NCI-H774 (cell line): ENCODE results near the gene WFDC1.

Experiments used
- DNase-seq: peaks from one replicate; lab custom pipeline; 2025; lab: John Stamatoyannopoulos, UW

The WFDC1 gene

DNA sequence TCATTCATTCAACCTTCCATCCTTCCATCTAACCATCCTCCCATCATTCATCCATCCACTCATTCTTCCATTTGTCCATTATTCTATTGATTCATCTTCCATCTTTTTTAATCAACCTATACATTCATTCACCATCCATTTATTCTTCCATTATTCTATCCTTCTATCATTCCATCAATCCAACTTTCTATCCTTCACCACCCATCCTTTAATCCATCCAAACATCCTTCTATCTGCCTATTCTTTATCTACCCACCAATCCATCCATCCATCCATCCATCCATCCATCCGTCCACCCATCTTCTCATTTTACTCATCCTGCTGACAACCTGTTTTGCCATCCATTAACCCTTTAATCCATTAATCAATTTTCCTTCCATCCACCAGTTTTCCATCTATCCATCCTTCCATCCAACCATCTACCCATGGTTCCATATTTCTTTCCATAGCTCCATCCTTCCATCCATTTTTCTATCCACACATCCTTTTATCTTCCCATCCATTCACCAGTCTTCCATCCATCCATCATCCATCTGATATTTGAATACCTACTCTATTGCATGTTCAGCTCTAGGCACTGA is 21.8 kb upstream of the WFDC1 start:
- DNase-seq = no peak

DNA sequence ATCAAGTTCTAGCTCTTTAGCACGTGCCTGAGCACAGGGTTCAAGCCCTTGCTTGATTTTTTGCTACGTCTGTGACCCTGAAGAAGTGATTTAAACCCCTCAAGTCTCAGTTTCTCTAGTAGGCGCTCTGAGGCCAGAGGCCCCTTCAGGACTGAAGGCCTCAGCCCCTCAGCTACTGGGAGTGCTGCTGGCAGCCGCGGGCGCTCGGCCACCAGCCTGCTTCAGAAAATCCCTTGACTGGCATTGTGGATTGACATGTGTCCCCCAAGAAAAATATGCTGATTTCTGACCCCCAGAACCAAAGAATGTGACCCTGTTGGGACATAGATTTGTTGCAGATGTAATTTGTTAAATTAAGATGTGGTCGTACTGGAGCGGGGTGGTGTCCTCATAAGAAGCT is 20.2 kb upstream of the WFDC1 start:
- no peak for DNase-seq

DNA sequence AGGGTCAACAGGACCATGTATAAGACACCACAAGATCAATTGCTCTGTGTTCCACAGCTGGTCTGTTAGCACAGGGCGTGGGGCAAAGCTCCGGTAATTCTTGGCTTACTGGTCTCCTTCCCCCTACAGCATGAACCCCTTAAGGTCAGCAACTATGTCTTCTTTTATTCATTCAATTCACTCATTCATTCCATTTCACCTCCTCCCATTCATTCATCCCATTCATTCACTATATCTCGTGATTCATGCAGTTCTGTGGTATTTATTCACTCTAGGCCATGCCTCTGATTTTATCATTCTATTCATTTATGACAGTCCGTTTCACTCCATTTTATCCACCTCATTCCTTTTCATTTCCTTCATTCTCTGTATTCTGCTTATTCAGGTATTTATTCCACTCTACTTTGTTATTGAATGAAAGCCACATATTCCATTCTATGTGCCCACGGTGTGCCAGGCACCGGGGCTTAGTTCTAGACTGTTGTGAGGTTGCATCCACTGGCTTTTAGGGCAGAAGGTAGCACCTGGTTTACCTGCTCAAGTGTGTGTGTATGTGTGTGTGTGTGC is 19.0 kb upstream of the WFDC1 start:
- DNase-seq = no peak

DNA sequence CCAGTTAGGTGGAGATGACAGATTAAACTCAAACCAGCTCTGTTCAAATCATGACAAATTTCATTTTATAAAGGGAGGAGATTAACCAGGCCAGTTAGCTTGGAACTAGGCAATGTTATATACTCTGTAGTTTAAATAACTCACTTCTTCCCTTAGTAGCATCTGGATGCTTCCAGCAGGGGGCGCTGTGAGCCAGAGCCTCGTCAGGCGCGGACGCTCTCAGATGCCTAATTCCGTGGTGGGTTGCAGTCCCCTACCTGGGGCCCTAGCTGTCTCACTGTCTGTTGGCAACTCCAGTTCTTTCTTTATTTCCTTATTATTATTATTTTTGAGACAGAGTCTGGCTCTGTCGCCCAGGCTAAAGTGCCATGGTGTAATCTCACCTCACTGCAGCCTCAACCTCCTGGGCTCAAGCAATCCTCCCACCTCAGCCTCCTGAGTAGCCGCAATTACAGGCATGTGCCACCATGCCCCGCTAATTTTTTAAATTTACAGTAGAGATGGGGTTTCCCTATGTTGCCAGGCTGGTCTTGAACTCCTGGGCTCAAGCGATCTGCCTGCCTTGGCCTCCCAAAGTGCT is 17.3 kb upstream of the WFDC1 start:
- no peak for DNase-seq

DNA sequence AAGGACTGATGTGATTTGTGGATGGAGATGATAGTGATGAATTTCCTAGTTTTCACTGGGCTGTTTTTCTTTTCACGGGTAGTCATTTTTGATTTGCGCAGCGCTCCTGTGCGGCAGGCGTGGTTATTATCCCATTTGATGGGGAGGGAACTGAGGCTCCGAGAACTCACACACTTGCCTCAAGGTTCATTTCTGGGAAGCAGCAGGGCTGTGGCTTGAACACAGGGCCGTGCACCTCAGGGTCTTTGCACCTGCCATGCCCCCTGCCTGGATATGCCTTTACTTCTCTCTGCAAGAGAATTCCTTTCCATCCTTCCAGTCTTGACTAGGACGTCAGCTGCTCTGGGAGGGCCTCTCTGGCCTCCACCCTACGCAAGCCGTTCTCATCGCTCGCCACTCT is 16.3 kb upstream of the WFDC1 start:
- no peak for DNase-seq

DNA sequence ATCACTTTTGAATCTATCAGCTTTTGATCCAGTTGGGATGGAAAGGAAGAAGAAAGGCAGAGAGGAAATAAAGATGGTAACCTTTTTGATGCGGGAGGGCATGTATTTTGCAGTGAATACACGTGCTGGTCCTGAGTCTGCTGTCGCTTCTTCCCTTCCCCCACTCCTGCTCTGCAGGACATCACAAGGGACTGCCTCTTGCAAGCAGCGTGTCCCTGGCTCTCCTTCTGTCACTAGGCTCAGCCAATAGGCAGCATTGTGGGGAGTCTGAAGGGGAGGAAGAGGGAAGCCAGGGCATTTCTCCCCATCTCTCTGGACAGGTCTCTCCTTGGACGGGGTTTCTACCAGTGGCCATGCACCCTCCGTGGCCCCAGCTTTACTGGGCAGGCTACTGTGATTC is 15.7 kb upstream of the WFDC1 start:
- no peak for DNase-seq

DNA sequence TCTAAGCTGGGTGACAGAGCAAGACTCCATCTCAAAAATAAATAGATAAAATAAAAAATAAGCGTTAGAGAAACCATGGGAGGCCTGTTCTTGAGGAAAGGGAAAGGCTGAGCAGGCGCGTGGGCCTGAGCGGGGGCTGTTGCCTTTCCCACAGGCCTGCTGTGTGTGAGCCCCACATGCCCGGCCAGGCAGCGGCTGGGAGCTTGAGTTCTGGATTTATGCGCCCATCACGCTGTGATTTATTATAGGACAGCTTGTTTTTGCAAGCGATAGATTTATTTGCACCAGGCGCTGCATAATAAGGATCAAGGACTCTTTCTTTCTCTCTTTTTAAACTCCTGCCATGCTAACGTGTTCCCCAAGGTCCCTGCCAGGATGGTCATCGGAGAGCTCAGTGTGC is 14.8 kb upstream of the WFDC1 start:
- DNase-seq = no peak

DNA sequence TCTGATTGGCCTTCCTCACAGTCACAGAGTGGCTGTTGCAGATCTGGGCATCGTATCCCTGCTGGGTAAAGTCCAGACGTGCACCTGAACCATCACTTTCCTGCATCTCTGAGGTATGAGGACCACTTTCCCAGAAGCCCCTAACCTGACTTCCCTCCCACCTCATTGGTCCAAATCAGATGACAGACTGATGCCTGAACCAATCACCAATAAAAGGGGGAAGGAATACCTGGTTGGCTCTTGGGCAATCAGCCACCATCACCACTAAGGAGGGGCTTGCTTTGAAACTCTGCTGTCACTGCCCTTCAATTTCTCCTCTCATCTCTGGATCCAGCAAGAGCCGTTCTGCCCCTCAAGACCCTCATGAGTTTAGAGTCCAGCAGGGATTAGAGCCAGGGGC is 13.6 kb upstream of the WFDC1 start:
- DNase-seq = no peak

DNA sequence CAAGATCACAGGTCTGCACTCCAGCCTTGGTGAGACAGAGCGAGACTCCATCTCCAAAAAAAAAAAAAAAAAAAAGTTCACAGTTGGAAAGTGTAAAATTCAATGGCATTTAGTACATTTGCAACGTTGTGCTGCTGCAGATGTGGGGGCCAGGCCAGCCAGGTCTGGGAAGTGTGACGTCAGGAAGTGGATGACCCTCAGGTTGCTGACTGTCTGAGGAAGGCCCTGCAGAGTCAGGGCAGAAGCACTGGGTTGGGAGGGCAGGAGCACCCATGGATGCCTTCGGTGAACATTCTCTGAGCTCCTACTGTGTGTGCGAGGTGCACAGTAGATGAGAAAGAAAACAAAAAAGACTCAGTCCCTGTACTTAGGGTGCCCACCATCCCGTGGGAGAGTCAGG is 12.1 kb upstream of the WFDC1 start:
- no peak for DNase-seq

DNA sequence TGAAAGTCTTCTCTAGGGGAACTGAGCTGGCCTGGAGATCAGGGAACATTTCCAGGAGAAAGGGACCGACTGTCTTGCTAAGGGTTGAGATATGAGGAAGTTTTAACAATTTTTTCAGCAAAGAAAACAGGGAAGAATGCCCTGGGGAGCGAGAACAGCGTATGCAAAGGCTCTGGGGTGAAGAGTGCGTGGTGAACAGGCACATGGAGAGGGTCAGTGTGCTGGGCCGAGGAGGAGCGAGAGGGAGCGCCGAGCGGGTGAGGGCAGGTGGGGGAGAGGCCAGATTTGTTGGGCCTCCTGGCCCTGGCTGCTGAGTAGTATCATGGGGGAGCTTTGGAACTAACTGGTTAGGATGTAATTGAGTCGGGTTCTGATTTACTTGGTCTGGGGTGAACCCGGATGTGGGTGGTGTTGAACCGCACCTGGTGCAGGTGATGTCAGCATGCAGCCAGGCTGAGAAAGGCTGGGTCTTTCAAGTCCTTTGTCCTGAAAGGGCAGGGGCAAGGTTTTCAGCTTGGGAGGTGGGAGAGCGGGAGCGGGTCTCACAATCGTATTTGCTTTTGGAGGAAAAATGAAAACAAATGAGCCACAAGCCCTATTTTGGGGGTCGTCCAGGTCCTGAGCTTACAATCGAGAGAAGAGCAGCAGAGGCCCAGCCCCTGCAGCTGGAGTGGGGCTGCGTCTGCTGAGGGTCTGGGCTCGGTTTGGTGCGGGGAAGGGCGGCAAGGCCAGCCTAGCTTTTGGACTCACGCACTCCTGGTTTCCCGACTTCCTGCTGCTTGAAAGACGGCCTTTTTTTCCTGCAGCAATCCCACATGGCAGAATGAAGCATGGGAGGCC is 11.1 kb upstream of the WFDC1 start:
- no peak for DNase-seq

DNA sequence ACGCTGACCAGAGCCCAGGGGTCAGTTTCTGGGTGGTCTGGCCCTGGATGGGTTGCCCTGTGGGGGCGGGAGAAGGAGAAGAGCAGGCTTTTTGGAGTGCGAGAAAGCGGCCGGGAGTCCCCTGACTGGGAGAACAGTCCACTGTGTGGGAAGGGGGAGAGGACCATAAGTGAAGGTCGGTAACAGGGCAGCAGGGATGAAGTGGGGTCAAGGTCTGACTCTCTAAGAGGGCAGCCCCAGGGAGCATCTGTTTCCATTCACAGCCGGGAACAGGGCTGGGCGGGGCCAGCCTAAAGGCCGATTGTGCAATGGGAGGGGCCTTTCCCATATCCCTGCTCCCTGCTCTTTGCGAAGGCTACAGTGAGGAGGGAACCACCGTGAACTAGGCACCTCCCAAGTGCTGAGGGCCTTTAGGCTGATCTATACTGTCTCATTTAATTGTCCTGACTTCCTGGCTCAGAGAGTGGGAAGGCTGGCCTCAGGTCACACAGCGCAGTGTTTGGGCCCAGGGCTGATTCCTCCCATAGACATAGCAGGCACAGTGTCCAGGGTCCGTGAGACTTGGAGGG is 10.4 kb upstream of the WFDC1 start:
- no peak for DNase-seq

DNA sequence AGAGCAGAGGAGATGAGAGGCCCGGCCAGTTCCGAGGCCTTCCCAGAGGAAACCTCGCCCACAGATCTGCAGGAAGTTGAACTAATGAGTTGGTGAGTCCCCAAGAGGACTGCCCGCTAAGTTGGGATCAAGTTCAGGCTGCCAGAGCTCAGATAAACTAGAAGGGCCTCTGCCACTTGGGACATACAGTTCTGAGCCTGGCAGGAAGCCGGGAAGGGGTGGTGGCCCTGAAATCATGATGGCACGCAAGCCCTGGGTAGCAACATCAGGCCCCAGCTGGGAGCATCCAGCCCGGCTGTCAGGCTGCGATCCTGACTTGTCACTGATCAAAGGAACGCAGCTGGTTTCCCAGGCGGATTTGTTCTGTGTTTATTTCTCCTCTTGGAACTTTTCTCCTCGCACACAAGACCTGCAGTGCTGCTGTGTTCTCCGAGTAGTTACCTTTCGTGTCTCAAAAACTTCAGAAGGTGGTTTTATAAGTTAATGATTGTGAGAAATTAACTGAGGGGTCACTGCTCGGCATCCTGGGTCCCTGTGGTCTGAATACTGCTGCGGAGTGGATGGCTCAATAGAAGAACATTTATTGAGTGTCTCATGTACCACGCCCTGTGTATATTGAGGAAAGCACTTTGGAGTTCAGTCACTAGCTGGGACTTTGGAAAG is 8.0 kb upstream of the WFDC1 start:
- DNase-seq = no peak

DNA sequence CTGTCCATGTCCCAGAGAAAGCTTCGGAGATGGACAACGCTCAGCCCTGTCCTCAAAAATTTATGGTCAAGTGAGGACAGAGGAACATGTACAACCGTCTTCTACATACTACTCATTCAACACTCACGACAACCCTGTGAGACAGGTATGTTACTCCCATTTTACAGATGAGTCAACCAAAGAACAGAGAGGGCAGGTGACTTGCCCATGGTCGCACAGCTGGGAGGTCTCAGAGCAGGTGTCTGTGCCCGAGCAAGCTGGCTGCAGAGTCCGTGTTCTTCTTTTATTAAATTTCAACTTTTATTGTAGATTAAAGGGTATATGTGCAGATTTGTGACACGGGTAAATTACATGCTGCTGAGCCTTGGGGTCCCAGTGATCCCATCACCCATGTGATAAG is 5.8 kb upstream of the WFDC1 start:
- DNase-seq = no peak

DNA sequence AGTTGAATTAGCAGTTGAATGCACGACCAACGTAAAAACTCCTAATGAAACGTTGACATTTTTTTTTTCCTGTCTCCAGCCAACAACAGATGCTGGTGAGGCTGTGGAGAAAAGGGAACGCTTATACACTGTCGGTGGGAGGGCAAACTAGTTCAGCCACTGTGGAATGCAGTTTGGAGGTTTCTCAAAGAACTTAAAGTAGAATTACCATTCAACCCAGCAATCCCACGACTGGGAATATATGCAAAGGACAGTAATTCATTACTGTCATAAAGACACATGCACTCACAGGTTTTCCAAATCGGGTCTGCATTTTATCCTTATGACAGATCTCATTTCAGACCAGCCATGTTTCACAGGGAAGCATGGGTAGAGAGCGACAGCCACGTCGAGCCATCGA is 3.5 kb upstream of the WFDC1 start:
- DNase-seq = no peak

DNA sequence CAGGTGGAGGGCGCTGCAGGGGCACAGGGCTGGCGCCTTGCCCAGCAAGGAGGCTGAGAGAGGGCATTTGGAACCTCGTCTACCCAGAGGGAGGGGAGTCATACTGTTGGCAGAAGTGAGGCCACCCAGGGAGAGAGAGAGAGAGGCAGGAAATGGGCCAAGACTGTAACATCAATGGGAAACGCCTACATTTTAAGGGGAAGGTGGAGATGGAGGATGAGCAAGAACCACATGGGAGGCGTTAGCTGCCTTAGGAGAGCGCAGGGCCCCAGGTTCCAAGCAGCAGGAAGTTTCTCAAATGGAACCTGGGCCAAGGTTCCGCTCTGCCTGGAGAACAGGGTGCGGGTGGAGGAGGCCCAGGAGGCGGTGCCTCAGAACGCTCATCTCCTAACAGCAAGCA is 2.7 kb upstream of the WFDC1 start:
- no peak for DNase-seq

DNA sequence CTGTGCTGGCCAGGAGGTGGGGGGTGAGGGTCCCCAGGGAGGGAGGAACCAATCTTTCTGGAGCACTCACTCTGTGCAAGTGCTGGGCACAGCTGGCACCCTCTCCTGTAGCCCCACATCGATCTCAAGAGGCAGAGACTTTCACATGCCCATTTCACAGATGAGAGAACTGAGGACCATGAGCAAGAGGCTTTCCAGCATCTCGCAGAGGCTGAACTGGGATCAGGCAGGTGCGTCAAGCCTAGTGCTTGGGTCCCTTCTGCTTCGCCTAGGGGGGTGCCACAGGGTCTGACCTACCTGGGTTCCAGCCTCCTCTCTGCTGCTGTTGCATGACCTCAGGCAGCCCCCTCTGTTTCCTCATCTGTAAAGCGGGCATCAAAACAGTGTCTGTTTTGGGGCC is 1.3 kb upstream of the WFDC1 start:
- no peak for DNase-seq

DNA sequence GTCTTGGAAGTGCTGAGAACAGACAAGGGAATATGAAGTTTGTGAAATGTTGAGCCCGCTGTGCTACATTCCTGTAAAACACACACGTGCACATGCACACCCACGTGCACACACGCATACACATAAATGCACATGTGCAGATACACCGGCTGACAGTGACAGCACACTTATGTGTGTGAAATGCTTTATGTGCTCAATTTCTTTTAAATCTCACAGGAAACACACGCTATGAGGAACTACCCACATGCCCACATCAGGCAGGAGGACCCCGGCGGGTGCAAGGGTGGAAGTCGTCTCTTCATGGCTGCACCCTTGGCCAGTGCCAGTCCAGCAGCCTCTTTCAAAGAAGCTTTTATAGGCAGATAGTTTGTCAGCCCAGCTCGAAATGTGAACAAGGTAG is 561 bp upstream of the WFDC1 start:
- DNase-seq = no peak

DNA sequence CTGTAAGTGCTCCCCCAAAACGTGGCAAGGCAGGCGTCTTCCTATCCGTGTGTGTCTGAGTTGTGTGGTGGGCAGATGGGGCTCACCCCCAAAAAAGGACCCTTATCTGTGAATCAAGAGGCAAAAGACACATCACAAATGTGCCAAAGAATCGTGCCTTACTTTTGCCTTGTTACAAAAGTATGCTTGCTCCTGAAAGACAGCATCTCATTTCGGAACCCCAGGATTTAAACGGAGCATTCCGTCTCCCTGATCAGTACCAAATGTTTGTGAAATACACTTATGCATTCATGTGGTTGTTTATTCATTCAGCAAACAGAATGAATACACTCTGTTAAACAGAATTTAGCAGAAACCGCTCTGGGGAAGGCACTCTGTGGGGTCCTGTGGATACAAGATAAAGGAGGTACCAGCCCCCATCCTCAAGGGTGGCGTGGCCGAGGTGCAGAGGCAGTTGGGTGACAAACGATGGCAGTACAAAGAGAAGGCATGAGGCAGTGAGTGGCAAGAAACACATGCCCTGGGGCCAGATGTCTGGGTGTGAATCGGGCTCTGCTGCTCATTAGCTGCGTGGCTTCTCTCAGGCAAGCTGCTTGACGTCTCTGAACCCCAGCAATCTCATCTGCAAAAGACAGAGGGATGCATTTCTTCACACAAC is 654 bp downstream of the WFDC1 start:
- DNase-seq = no peak

DNA sequence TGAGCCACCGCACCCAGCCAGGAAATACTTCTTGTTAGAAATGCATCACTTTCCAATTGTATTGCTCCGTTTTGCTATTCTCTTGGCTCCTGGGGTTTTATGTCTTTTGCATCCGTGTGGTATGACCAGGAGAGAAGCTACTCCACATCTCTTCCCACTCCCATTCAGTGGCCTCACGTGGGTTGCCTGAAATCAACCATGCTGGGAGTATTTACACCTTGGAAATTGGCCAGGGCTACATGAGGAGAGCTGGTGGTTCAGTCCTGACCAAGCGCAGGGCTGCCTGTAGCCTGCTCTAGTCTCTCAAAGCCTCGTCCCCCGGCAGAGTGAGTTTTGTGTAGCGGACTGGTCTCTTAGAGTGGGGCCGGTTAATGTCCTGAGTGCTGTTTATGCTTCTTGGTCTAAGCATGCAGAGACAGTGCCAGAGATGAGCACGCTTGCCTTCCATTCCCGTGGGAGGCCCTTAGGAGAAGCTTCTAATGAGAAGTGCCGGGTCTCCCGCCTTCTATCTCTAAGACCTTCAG is 3.8 kb downstream of the WFDC1 start:
- no peak for DNase-seq

DNA sequence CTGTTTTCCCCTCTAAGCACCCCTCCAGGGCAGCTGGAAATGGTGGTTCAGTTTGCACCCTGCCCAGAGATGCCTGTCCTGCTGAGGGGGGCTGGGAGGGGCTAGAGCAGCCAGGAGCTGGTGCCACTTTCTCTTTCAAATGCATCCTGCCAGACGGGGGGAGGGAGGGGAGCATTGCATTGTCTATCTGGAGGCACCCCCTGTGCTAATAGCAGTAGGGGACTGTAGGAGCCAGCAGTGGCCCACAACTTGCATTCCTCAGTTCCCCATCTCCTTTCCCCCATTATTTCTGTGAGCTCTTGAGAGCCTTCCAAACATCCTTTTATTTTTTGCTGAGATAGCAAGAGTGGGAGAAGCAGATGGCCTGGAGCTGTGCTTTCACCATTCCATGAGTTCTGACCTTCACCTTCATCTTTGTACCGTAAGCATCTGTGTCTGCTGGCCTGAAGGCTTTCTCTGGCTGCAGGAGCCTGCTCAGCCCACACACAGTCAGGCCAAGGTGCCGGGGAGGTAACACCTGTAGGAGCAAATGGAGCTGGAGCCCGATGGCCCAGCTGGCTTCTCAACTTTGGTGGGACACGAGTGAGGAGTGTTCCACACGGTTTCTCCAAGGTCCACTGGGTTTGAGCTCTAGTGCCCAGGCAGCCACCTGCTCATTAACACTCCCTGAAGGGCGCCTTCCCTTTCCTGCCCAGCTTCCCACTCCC is 5.2 kb downstream of the WFDC1 start:
- DNase-seq = no peak
